ENCODE results near the gene DDN.

The DDN gene

GRCh38 chr12:48980953-48981756 lies 18.0 kb downstream of the DDN start:
- DNase-seq: peak; percentile 46

GRCh38 chr12:48980389-48980952 lies 18.7 kb downstream of the DDN start:
- no peak for DNase-seq

GRCh38 chr12:48979602-48980388 lies 19.4 kb downstream of the DDN start:
- no peak for DNase-seq

GRCh38 chr12:48978741-48979601 lies 20.2 kb downstream of the DDN start:
- DNase-seq: no peak

GRCh38 chr12:48978291-48978740 lies 20.9 kb downstream of the DDN start, which contains the start of gene WNT1:
TSS of gene WNT1 (plus strand) at chr12:48978322. CDS start at chr12:48978651, 329 bp downstream.
- no peak for DNase-seq

GRCh38 chr12:48977290-48978281 lies 21.6 kb downstream of the DDN start:
- DNase-seq: peak; percentile 71

- peak; percentile 81 for DNase-seq
These were observed 25.1 kb downstream of the DDN start for GRCh38 chr12:48973941-48974673.

GRCh38 chr12:48973531-48973930 lies 25.6 kb downstream of the DDN start:
- DNase-seq: no peak

- no peak for DNase-seq
These were observed 26.2 kb downstream of the DDN start for GRCh38 chr12:48972952-48973483.

GRCh38 chr12:48972213-48972951 lies 26.8 kb downstream of the DDN start:
- DNase-seq: no peak

- no peak for DNase-seq
These were observed 28.4 kb downstream of the DDN start for GRCh38 chr12:48970702-48971334.

GRCh38 chr12:48969833-48970701 lies 29.1 kb downstream of the DDN start:
- DNase-seq: no peak

GRCh38 chr12:48969160-48969771 lies 29.9 kb downstream of the DDN start:
- no peak for DNase-seq

GRCh38 chr12:48968467-48968866 lies 30.7 kb downstream of the DDN start:
- DNase-seq: no peak

GRCh38 chr12:48967991-48968390 lies 31.2 kb downstream of the DDN start:
- no peak for DNase-seq

GRCh38 chr12:48966177-48966895 lies 32.8 kb downstream of the DDN start:
- no peak for DNase-seq
